MCF 10A (cell line): ENCODE measurements around the gene EMID1. TPM values are rescaled to one million over a fixed set of nuclear protein-coding genes. Genes with fewer than 3 reads are reported as not detected.
"Not testable (repeated sequence)": the region's sequence is repeated elsewhere in the genome, so short reads cannot be mapped to it uniquely, and the experiment has no call there.

Experiments used
- BruUV-seq: library from RNA; stranded (reverse); fragments of 400-500 nt; replicated peaks from 2 replicates; lab custom pipeline; 2021; lab: Mats Ljungman, UMichigan
- CTCF ChIA-PET: fragments of 300-600 bp; sonication (Branson Sonifier 250); formaldehyde crosslinking; extraction: SDS; loops from one replicate; lab custom pipeline; 2021; ENCODE audit warnings: antibody characterized with exemption, inconsistent platforms; lab: Yijun Ruan, JAX
- POLR2A ChIA-PET: fragments of 300-600, 350-650 bp; sonication (Branson Sonifier 250); formaldehyde crosslinking; extraction: SDS; loops from one replicate; lab custom pipeline; 2020; ENCODE audit warnings: antibody characterized with exemption, inconsistent platforms; lab: Yijun Ruan, JAX
- DNase-seq: peaks from one replicate; pipeline ENCODE4 v3.0.0-alpha.2; 2018; ENCODE audit not compliant: unreplicated experiment
- H3K27ac Mint-ChIP-seq: one replicate; pipeline ENCODE4 v1.8.0; 2022; ENCODE audit warnings: mild to moderate bottlenecking, low read depth, mixed read lengths; ENCODE audit not compliant: unreplicated experiment
- H3K27me3 Mint-ChIP-seq: one replicate; pipeline ENCODE4 v1.8.0; 2022; ENCODE audit warnings: mixed read lengths; ENCODE audit not compliant: insufficient read depth, unreplicated experiment
- H3K36me3 Mint-ChIP-seq: one replicate; pipeline ENCODE4 v1.8.0; 2022; ENCODE audit warnings: mild to moderate bottlenecking, moderate library complexity, mixed read lengths; ENCODE audit not compliant: insufficient read depth, unreplicated experiment
- H3K4me1 Mint-ChIP-seq: one replicate; pipeline ENCODE4 v1.8.0; 2022; ENCODE audit warnings: mixed read lengths; ENCODE audit not compliant: insufficient read depth, unreplicated experiment
- H3K4me3 Mint-ChIP-seq: one replicate; pipeline ENCODE4 v1.8.0; 2022; ENCODE audit warnings: mild to moderate bottlenecking, moderate library complexity, mixed read lengths; ENCODE audit not compliant: unreplicated experiment
- H3K9me3 Mint-ChIP-seq: one replicate; pipeline ENCODE4 v1.8.0; 2022; ENCODE audit warnings: mixed read lengths; ENCODE audit not compliant: unreplicated experiment
- intact Hi-C: fragments of 100-400 bp; cut with micrococcal nuclease; formaldehyde crosslinking; loops from 2 replicates; pipeline ENCODE4 v1.14.1; 2022
- total RNA-seq: library from RNA; stranded (reverse); gene quantifications from 2 replicates; pipeline ENCODE4 v1.2.3, GENCODE V29; 2022
- TF ChIP-seq, protein P1 (sequence below): fragments of 200-600 bp; IDR thresholded peaks from one replicate; pipeline ENCODE4 v1.8.0; 2022; ENCODE audit warnings: antibody characterized with exemption, mild to moderate bottlenecking; ENCODE audit not compliant: unreplicated experiment

The EMID1 gene
- total RNA-seq, 1 experiment from 2014 or later, result not detected

DNA sequence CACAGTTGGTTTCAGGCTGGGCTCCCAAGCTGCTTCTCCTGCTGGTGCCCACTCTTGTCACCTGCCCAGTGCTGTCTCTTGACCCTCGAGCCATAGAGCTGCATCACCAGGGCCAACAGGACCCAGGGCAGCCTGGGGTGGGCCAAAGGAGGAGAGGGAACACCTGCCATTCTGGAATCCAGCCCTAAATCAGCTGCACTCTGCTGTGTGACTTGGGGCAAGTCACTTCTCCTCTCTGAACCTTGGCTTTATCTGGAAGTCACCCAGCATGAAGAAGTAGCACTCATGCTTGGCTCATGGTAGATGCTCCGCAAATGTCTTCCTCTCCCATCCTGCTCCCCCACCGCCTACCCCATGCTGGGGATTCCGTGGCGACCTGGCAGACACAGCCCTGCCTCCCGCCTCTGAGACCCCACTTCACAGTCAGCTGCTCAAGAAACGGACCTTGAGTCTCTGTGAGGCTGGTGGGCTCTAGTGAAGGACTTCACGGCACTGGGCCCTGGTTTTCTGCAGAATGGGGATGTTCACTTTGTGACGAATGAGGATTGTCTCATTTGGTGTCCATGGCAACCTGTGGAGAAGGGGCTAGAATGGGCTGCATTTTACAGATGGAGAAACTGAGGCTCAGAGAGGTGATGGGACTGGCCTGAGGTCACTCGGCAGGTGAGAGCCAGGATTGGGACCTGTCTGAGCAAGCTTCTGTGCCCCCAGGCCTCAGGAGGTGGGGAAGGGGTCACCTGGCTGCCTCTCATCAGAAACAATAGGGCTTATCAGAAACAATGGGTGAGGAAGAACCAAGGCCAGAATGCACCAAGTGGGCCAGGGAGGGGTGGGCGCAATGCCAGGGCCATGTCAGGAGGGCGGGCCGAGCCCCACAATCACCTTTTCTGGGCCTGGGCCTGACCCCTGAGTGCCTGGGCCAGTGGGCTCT lies 12.4 kb downstream of the EMID1 start:
- CTCF ChIA-PET, result interaction anchor here (1.0 kb wide), 1 partner anchor 28 kb away, joined by 3 read pairs; no protein-coding TSS in a partner anchor
- H3K4me3 Mint-ChIP-seq, result no peak overlapping the region
- intact Hi-C loops, result no loop called here
- no peaks in the 10 kb centered on the region for H3K9me3 Mint-ChIP-seq
- H3K27ac Mint-ChIP-seq, result no peak overlapping the region
- POLR2A ChIA-PET, result no interaction called here
- TF ChIP-seq, protein P1, sequence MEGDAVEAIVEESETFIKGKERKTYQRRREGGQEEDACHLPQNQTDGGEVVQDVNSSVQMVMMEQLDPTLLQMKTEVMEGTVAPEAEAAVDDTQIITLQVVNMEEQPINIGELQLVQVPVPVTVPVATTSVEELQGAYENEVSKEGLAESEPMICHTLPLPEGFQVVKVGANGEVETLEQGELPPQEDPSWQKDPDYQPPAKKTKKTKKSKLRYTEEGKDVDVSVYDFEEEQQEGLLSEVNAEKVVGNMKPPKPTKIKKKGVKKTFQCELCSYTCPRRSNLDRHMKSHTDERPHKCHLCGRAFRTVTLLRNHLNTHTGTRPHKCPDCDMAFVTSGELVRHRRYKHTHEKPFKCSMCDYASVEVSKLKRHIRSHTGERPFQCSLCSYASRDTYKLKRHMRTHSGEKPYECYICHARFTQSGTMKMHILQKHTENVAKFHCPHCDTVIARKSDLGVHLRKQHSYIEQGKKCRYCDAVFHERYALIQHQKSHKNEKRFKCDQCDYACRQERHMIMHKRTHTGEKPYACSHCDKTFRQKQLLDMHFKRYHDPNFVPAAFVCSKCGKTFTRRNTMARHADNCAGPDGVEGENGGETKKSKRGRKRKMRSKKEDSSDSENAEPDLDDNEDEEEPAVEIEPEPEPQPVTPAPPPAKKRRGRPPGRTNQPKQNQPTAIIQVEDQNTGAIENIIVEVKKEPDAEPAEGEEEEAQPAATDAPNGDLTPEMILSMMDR, result no peak
- no peaks in the 10 kb centered on the region for H3K4me1 Mint-ChIP-seq
- BruUV-seq, result no TSS peak
- no peak for DNase-seq
- peaks cover 4% of the 10 kb centered on the region for H3K36me3 Mint-ChIP-seq
- no peaks in the 10 kb centered on the region for H3K27me3 Mint-ChIP-seq

DNA sequence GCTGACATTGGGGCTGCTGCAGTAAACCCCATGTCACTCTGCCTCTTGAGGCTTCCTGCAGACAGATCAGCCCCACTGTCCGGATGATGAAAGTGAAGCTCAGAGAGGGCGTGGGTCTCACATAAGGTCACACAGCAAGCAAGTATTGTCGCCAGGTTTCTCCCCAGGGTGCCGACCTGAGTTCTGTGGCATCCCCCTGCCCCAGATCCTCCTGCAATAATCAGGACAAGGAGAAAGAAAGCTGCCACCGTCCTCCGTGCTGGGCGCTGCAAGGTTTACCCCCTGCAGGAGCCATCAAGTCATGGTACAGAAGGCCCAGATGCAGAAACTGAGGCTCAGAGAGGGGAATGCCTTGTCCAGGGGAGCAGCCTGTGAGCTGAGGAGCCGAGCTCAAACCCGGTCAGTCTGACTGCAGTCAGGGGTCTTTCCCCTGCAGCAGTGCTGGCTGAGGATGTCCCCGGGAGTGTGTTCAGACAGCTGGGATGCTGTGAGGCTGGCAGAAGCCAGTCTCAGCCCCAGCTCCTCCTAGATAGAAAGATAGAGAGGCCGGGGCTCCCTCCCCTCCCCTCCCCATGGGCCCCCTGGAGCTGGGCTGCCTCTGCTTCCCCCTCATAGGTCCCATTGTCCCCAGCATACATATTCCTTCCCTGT lies 13.2 kb downstream of the EMID1 start:
- CTCF ChIA-PET, result no interaction called here
- no peak overlapping the region for H3K27ac Mint-ChIP-seq

DNA sequence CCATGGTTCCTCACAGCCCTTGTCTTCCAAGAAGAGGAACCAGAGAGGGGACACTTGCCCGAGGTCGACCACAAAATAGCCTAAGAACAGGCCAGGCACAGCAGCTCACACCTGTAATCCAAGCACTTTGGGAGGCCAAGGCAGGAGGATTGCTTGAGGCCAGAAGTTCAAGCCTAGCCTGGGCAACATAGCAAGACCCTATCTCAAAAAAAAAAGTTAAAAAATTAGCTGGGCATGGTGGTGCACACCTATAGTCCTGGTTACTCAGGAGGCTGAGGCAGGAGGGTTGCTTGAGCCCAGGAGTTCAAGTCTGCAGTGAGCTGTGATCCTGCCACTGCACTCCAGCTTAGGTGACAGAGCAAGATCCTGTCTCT lies 13.7 kb downstream of the EMID1 start:
- H3K27me3 Mint-ChIP-seq, H3K4me1 Mint-ChIP-seq, H3K4me3 Mint-ChIP-seq, intact Hi-C loops, H3K27ac Mint-ChIP-seq, BruUV-seq, CTCF ChIA-PET, H3K9me3 Mint-ChIP-seq, DNase-seq, H3K36me3 Mint-ChIP-seq: not testable (repeated sequence)
- POLR2A ChIA-PET, result interaction anchor here (1.7 kb wide), 1 partner anchor 27 kb away, joined by 3 read pairs; no protein-coding TSS in a partner anchor

More for the DNA sequence above, 13.2 kb downstream of the EMID1 start:
- Mint-ChIP-seq H3K27me3 (no peaks in the 10 kb centered on the region), H3K9me3 (no peaks in the 10 kb centered on the region), H3K4me3 (no peak overlapping the region), H3K36me3 (peaks cover 7% of the 10 kb centered on the region), H3K4me1 (no peaks in the 10 kb centered on the region)
- POLR2A ChIA-PET, result interaction anchor here (1.7 kb wide), 1 partner anchor 27 kb away, joined by 3 read pairs; no protein-coding TSS in a partner anchor
- DNase-seq, result no peak
- intact Hi-C loops, result no loop called here
- BruUV-seq, result no TSS peak
- TF ChIP-seq, protein P1, result no peak

DNA sequence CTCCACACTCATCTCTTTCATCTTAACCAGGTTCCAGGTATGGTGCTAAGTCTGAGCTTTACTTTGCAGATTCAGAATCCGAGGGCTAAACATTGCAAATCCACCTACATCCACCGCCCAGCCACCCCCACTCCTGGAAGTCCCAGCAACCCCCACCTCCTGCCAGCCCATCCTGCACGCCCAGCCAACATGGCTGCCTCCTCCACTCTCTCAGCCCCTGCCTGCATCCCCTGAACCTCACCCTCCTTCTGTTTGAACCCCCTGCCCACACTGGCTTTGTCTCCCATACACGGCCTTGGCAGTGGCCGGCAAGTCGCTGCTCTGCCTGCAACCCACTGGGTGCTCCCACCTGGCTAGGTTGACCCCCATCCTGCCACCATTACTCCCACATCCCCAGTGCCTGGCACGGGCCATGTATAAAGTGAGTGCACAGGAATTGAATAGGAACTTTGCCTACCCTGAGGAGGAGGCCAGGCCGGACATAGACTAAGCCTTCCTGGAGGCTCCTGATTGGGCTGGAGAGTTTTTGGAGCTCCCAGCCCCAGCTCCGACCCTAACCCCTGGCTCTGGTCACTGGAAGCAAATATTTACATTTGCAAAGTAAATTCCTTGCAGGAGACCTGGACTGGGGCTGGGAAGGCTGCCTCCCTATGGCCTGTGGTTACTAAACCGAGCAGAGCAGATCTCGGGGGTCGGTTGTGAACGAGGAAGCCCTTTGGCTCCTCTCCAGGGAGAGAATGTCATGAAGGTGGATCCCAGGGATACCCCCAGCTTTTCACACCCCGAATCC lies 14.4 kb downstream of the EMID1 start:
- Mint-ChIP-seq H3K27me3 (no peaks in the 10 kb centered on the region), H3K36me3 (peaks cover 7% of the 10 kb centered on the region), H3K9me3 (no peaks in the 10 kb centered on the region), H3K27ac (no peak overlapping the region), H3K4me3 (no peak overlapping the region), H3K4me1 (no peaks in the 10 kb centered on the region)
- TF ChIP-seq, protein P1, result no peak
- ChIA-PET CTCF (interaction anchor here (0.5 kb wide), 1 partner anchor 22 kb away, joined by 5 read pairs; no protein-coding TSS in a partner anchor), POLR2A (interaction anchor here (0.6 to 1.7 kb wide), 3 partner anchors 26 to 826 kb away, joined by 3 read pairs; no protein-coding TSS in a partner anchor)
- intact Hi-C loops, result no loop called here
- no peak for DNase-seq
- no TSS peak for BruUV-seq
